Fibroblast of the aortic adventitia (primary cell): ENCODE measurements around the gene SLC2A14. TPM values are rescaled to one million over a fixed set of nuclear protein-coding genes. Genes with fewer than 3 reads are reported as not detected.
"Not testable (repeated sequence)": the region's sequence is repeated elsewhere in the genome, so short reads cannot be mapped to it uniquely, and the experiment has no call there.

Experiments used
- DNase-seq: peaks from one replicate; pipeline ENCODE4 v3.0.0-alpha.2; 2010; ENCODE audit warnings: low read depth
- H3K4me3 ChIP-seq: 2 replicates; pipeline ENCODE4 v1.5.1; 2011; ENCODE audit warnings: low read depth, mild to moderate bottlenecking, control low read depth, low read length, moderate library complexity
- CTCF ChIP-seq: IDR thresholded peaks from 2 replicates; pipeline ENCODE4 v1.5.1; 2011; ENCODE audit warnings: mild to moderate bottlenecking, low read length, control low read depth, inconsistent platforms; ENCODE audit not compliant: insufficient read depth
- small RNA-seq: library from RNA; depleted of rRNA; stranded (forward); fragments of <200 nt; gene quantifications from one replicate; pipeline ENCODE3, GENCODE V24; 2012
- total RNA-seq: library from RNA; depleted of rRNA; stranded (reverse); fragments of >200 nt; gene quantifications from 2 replicates; pipeline ENCODE4 v1.2.3, GENCODE V29; 2012; ENCODE audit warnings: low replicate concordance

The SLC2A14 gene
- total RNA-seq, 1 donor, result not detected

- no peak for TF ChIP-seq CTCF
- H3K4me3 ChIP-seq, result no peak overlapping the region
- DNase-seq, result peak; percentile 53
Measured at GRCh38 chr12:7787574-7788293, 85.0 kb downstream of the SLC2A14 start.

- no peak for DNase-seq
- TF ChIP-seq CTCF, result no peak
- H3K4me3 ChIP-seq, result no peak overlapping the region
Measured at GRCh38 chr12:7784701-7785100, 88.0 kb downstream of the SLC2A14 start.

DNA sequence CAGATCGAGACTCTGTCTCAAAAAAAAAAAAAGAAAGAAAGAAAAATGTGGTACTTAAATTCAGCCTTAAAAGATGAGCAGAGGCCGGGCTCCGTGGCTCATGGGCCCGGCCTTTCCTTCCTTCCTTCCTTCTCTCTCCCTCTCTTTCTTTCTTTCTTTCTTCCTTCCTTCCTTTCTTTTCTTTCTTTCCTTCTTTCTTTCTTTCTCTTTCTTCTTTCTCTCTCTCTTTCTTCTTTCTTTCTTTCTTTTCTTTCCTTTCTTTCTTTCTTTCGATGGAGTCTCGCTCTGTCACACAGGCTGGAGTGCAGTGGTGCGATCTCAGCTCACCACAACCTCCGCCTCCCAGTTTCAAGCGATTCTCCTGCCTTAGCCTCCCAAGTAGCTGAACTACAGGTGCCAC lies 89.3 kb downstream of the SLC2A14 start:
- not testable (repeated sequence) for DNase-seq, H3K4me3 ChIP-seq

GRCh38 chr12:7782055-7782454 lies 90.7 kb downstream of the SLC2A14 start:
- TF ChIP-seq CTCF, result no peak
- no peak overlapping the region for H3K4me3 ChIP-seq
- no peak for DNase-seq

DNA sequence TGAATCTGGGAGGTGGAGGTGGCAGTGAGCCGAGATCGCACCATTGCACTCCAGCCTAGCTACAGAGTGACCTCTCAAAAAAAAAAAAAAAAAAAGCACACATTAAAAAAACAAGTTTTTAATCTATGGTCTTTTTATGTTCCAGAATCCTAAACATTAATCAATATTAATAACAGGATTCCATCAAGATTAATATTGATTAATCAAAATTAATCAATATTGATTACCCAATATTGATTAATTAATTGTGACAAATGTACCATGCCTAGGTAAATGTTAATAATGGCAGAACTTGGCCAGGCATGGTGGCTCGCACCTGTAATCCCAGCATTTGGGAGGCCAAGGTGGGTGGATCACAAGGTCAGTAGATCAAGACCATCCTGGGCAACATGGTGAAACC lies 91.4 kb downstream of the SLC2A14 start:
- no peak for TF ChIP-seq CTCF
- no peak for DNase-seq
- H3K4me3 ChIP-seq, result no peak overlapping the region

DNA sequence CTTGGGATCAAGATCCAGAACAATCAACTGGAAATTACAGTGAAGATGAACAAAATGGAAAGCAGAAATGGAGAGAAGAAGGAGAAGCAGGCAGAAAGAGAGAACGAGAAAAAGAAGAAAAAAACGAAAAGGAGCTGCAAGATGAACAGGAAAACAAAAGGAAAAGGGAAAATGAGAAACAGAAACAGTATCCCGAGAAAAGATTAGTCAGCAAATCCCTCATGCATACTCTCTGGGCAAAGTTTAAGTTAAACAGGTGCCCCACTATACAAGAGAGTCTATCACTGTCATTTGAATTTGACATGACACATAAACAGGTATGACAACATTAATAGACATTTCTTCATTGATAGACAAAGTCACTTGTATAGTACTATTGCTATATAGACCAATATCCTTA lies 102.7 kb downstream of the SLC2A14 start:
- TF ChIP-seq CTCF, result no peak
- H3K4me3 ChIP-seq, result no peak overlapping the region
- DNase-seq, result no peak

Small RNAs within 50 kb of the gene (small RNA-seq; reads per million reads assigned to genes)
- gene RF00019, result not detected

Other genes starting within 250 kb of the SLC2A14 start
- gene APOBEC1, start 207.0 kb downstream of the SLC2A14 start, total RNA-seq, result not detected in 2 replicates
- gene GDF3, start 177.1 kb downstream of the SLC2A14 start, total RNA-seq, result not detected in 2 replicates
- gene DPPA3, start 161.5 kb downstream of the SLC2A14 start, total RNA-seq, result not detected in 2 replicates
- gene CLEC4C, start 125.5 kb downstream of the SLC2A14 start, total RNA-seq, result not detected in 2 replicates
- gene NANOGNB, start 107.7 kb downstream of the SLC2A14 start, total RNA-seq, result not detected in 2 replicates
- under 0.01 and 0.16 TPM in 2 replicates for gene NANOG, start 83.5 kb downstream of the SLC2A14 start, total RNA-seq
- 42.4 and 49.6 TPM in 2 replicates for gene SLC2A3, start 63.3 kb upstream of the SLC2A14 start, total RNA-seq
- gene FOXJ2, start 159.8 kb upstream of the SLC2A14 start, total RNA-seq, result 7.8 and 13.8 TPM in 2 replicates
- 0.18 TPM in 1 of 2 replicates, not detected in the other for gene C3AR1, start 193.4 kb upstream of the SLC2A14 start, total RNA-seq
- 18.8 and 63.4 TPM in 2 replicates for gene NECAP1, start 209.4 kb upstream of the SLC2A14 start, total RNA-seq